Activated B cell treated with CpG ODN at 0.5 μM for 24 hours (primary cell): ENCODE results near the gene BABAM2. TPM values are rescaled to one million over a fixed set of nuclear protein-coding genes. Genes with fewer than 3 reads are reported as not detected.

Source experiments
- ATAC-seq: fragments of 200-7000 bp; cut with Tn5 transposase; one replicate; pipeline ENCODE4 v1.10.0; 2021; ENCODE audit warnings: low read depth, mild to moderate bottlenecking, moderate library complexity
- CTCF ChIA-PET: fragments of 350-600 bp; sonication (Branson Sonifier 250); formaldehyde crosslinking; loops from one replicate; lab custom pipeline; 2021; ENCODE audit warnings: antibody characterized with exemption; lab: Charles Lee
- POLR2A ChIA-PET: fragments of 350-600 bp; sonication (Branson Sonifier 250); formaldehyde crosslinking; loops from one replicate; lab custom pipeline; 2021; ENCODE audit warnings: antibody characterized with exemption; lab: Charles Lee
- DNase-seq: peaks from one replicate; pipeline ENCODE4 v3.0.0; 2022
- H3K27ac Mint-ChIP-seq: one replicate; pipeline ENCODE4 v1.8.0; 2020; ENCODE audit warnings: mixed read lengths
- H3K27me3 Mint-ChIP-seq: one replicate; pipeline ENCODE4 v1.8.0; 2021; ENCODE audit warnings: mixed read lengths
- H3K36me3 Mint-ChIP-seq: one replicate; pipeline ENCODE4 v1.8.0; 2021; ENCODE audit warnings: low read depth, mixed read lengths
- H3K4me1 Mint-ChIP-seq: one replicate; pipeline ENCODE4 v1.8.0; 2021; ENCODE audit warnings: mixed read lengths
- H3K4me3 Mint-ChIP-seq: one replicate; pipeline ENCODE4 v1.8.0; 2020; ENCODE audit warnings: mild to moderate bottlenecking, mixed read lengths
- H3K9me3 Mint-ChIP-seq: one replicate; pipeline ENCODE4 v1.8.0; 2020; ENCODE audit warnings: mixed read lengths
- CTCF ChIP-seq: fragments of 200-600 bp; IDR thresholded peaks from one replicate; pipeline ENCODE4 v1.8.0; 2022; ENCODE audit warnings: antibody characterized with exemption, mild to moderate bottlenecking
- intact Hi-C: fragments of 100-400 bp; cut with micrococcal nuclease; formaldehyde crosslinking; loops from one replicate; pipeline ENCODE4 v1.15.1; 2024
- total RNA-seq: library from RNA; stranded (reverse); gene quantifications from 2 replicates; pipeline ENCODE4 v1.2.3, GENCODE V29; 2022

The BABAM2 gene
- total RNA-seq, 1 donor from 2014 or later: 55.6 TPM

GRCh38 chr2:28359222-28360057, 468.9 kb downstream of the BABAM2 start:
- peak; percentile 41 for DNase-seq
- peak; percentile 74 for ATAC-seq
- ChIA-PET CTCF (no interaction called here), POLR2A (no interaction called here)
- TF ChIP-seq CTCF: no peak
- H3K27ac Mint-ChIP-seq: peak overlapping the region; percentile 42
- H3K9me3 Mint-ChIP-seq: no peaks in the 10 kb centered on the region
- H3K4me3 Mint-ChIP-seq: peak overlapping the region; percentile 74
- no peaks in the 10 kb centered on the region for H3K27me3 Mint-ChIP-seq
- intact Hi-C loops: loop anchor here (1.0 kb wide), 1 partner anchor 33 kb away; the partner anchor contains the start of gene FOSL2
- no peaks in the 10 kb centered on the region for H3K36me3 Mint-ChIP-seq
- H3K4me1 Mint-ChIP-seq: peaks cover 22% of the 10 kb centered on the region

- no peak for TF ChIP-seq CTCF
- intact Hi-C loops: no loop called here
- H3K36me3 Mint-ChIP-seq: no peaks in the 10 kb centered on the region
- no peaks in the 10 kb centered on the region for H3K9me3 Mint-ChIP-seq
- no peak overlapping the region for H3K4me3 Mint-ChIP-seq
- ChIA-PET POLR2A (no interaction called here), CTCF (no interaction called here)
- peaks cover 22% of the 10 kb centered on the region for H3K4me1 Mint-ChIP-seq
- H3K27ac Mint-ChIP-seq: no peak overlapping the region
- ATAC-seq (no peak), DNase-seq (no peak)
- no peaks in the 10 kb centered on the region for H3K27me3 Mint-ChIP-seq
Measured at GRCh38 chr2:28360058-28360717, 469.7 kb downstream of the BABAM2 start.

- no peaks in the 10 kb centered on the region for H3K27me3 Mint-ChIP-seq
Measured at GRCh38 chr2:28360718-28361293, 470.3 kb downstream of the BABAM2 start.

GRCh38 chr2:28361991-28362710, 471.6 kb downstream of the BABAM2 start:
- ChIA-PET CTCF (no interaction called here), POLR2A (no interaction called here)
- Mint-ChIP-seq H3K9me3 (no peaks in the 10 kb centered on the region), H3K27me3 (peaks cover 1% of the 10 kb centered on the region), H3K4me3 (no peak overlapping the region), H3K36me3 (no peaks in the 10 kb centered on the region), H3K27ac (no peak overlapping the region), H3K4me1 (peaks cover 25% of the 10 kb centered on the region)
- ATAC-seq: no peak
- no peak for TF ChIP-seq CTCF
- intact Hi-C loops: no loop called here
- DNase-seq: no peak

More at GRCh38 chr2:28360718-28361293, 470.3 kb downstream of the BABAM2 start:
- intact Hi-C loops: no loop called here
- no peaks in the 10 kb centered on the region for H3K9me3 Mint-ChIP-seq
- no peak for DNase-seq
- peaks cover 22% of the 10 kb centered on the region for H3K4me1 Mint-ChIP-seq
- H3K27ac Mint-ChIP-seq: no peak overlapping the region
- ChIA-PET POLR2A (no interaction called here), CTCF (no interaction called here)
- H3K36me3 Mint-ChIP-seq: no peaks in the 10 kb centered on the region
- H3K4me3 Mint-ChIP-seq: no peak overlapping the region
- ATAC-seq: no peak
- TF ChIP-seq CTCF: no peak
